GM18861 (cell line): ENCODE data around the gene DNASE1.
A peak's percentile ranks its signal among the peaks of the same experiment; 100 is the strongest.

Experiments used
- ATAC-seq: cut with Tn5 transposase; IDR thresholded peaks from one replicate; pipeline ENCODE4 v1.9.1; 2021; ENCODE audit not compliant: unreplicated experiment

DNASE1 gene

DNA sequence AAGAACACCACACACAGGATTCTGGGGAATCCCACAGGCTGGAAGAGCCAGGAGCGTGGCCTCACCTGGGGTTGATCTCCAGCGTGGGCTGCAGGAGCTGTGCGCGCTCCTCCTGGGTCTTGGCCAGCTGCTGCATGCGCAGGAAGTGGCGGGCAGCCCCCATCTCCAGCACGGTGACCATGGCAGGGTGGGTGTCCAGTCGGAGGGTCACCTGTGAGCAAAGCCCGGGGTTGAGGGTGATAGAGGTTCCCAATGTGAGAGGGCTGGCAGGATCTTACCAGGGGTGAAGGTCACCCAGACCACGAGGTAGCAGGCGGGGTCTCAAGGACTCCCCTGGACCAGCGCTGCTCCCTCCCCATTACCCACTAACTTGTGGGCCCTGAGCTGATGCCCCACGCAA lies 7.4 kb downstream of the DNASE1 start:
- ATAC-seq = no peak

DNA sequence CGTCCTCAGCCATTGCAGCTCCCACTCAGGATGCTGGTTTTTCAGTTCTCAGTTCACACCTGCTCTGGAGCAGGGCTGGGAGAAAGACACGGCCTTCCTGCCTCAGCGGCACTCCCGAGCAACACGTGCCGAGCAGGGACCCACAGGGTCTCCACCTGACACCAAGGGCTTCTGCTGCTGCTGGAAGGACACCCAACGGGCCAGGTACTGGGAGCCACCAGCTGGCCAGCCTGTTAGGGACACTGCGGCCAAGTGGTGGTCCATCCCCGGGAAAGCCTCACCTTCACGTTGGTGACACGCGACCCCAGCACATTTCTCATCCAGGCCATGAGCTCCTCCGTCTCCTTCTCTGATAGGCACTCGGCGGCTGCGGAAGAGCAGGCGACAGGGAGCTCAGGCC lies 8.1 kb downstream of the DNASE1 start:
- ATAC-seq = no peak

DNA sequence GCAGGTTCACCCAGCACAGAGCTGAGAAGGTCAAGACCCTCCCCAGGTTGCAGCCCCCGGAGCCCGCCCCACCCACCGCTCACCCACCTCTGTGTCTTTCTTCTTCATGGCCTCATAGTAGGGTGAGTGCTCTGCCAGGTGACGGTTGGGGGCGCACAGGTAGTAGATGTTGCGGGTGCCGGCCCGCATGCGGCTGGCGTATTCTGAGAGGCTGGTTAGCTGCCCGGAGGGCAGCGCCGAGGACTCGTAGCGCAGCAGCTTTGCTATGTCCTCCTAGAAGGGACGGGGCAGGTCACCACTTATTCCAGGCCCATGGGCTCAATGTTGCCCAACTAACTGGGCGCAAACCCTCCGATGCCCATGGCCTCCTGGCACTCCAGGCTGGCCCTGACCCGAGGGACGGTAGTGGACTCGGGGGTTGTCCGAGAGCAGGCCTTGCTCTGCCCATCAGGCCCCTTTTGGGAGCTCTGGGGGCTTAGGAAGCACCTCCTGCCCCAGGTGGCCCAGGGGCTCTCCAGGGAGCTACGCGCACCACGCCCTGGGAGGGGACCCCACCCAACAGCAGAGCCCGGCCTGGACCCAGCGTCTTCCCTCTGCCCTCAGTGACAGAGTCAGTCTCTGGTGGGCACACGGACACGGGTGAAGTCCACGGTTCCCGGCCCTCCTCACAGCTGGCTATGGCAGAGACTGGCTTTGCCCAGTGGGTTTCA lies 9.9 kb downstream of the DNASE1 start:
- no peak for ATAC-seq

DNA sequence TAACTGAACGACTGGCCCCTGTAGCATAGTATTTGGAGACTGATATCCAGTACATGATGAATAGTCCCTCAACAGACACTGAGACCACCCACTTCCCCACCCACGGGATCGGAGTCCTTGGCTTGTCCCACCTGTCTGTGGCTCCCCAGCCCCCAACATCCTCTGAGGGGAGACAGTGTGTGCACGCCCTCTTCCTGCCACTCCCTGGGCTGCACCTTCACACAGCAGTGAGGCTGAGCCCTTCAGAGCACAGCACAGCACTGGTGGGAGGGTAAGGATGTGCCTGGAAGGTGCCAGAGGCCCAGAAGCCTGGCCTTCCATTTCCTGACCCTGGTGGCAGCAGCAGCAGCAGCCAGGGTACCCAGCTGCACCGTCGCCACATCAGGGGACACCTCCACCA lies 11.0 kb downstream of the DNASE1 start:
- no peak for ATAC-seq

DNA sequence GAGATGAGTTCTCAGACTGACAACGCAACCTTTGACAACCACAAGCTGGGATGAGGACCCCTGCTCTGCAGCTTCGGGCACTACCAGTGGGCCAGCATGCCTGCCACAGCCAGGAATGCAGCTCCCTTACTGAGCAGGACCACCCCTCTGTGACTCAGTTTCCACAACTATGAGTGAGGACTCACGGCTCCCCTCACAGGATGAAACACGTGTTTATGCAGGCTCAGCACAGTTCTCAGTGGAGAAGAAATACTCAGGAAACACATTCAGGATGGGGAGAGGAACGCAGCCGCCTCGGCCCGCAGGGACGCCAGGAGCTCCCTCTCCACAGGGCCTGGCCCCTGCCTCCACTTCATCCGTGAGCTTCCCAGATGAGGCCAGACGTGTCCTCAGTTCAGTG lies 14.1 kb downstream of the DNASE1 start:
- ATAC-seq = no peak

DNA sequence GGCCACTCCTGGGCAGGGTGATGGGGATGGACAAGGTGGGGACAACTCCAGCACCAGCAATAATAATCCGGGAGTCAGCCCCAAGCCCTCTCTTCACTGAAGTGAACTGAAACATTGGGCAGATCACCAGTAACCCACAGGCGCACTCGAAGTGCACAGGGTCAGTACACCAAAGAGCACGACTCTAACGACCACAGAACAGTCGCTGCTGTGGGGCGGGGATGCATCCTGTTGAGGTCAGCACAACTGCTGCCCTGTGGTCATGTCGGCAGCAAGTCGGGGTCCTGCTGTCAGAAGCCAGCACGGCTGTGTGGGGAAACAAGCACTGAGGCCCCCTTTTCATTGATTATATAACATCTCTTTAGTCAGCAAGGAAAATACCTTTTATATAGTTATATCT lies 14.6 kb downstream of the DNASE1 start:
- ATAC-seq = no peak

DNA sequence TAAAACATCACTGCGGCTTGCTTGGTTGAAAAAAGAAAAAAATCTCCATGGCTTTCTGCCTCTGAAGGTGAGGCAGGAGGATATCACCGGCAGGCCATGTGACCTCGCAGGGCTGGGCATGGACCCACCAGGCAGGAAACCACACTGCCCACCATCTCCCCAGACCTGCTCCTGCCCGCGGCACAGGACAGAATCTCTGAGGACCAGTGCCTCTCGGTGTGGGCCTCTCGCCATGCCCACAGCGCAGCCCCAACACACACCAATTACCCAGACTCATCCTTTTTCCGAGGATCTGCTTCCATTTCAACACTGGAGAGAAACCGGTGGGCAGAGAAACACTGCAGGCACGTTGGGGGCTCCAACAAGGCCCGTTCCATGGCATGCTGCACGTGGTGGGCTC lies 16.2 kb downstream of the DNASE1 start:
- no peak for ATAC-seq

DNA sequence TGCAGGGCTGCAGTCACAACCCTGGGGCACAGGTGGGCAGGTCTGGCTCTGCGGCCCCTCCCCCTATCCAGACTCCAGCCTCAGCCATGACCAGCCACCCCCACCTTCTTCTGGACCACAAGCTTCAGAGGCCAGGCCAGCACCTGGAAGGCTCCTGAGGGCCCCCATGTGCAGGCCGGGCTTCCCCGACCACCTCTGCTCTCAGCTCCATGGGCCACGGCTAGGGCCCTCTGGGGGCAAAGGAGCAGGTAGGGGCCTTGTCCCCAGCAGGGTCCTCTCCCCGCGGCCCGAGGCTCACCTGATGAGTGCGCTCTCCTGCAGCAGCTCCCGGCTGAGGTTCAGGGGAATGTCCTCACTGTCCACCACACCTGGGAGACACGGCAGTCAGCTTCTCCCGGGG lies 16.9 kb downstream of the DNASE1 start:
- ATAC-seq = no peak

DNA sequence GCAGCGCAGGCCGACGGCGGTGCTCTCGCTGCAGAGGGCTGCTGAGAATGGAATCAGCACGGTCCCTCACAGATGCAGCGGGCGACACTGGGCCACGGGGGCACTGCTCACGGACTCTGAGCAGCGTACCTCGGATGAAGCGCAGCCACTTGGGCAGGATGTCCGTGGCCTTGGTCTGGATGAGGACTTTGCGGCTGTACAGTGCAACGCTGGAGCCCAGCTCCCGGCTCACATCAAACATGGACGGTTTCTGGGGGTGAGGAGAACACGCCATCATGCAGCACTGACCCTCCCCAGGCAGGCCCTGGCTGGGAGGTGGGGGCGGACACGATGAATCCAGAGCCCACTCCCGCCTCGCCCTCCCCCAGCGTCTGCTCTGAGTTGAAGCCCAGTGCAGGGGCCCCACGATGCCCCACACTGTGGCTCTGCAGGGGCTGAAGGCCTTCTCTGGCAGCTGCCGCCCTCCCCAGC lies 18.1 kb downstream of the DNASE1 start:
- ATAC-seq = no peak

DNA sequence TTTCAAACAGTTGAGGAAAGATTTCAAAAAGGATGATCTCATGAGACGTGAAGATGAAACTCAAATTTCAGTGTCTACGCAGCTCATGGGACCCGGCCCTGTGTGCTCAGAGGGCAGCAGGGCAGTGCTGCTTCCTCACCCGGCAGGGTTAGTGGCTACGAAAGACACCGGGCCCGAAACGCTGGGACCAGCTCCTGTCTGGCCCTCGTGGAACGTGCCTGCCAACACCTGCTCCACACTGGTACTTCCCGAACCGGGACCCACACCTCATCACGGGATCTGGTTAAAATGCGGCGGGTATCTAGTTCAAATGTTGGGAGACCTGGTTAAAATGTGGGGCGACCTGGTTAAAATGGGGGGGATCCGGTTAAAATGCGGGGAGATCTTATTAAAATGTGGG lies 18.7 kb downstream of the DNASE1 start:
- ATAC-seq = no peak

DNA sequence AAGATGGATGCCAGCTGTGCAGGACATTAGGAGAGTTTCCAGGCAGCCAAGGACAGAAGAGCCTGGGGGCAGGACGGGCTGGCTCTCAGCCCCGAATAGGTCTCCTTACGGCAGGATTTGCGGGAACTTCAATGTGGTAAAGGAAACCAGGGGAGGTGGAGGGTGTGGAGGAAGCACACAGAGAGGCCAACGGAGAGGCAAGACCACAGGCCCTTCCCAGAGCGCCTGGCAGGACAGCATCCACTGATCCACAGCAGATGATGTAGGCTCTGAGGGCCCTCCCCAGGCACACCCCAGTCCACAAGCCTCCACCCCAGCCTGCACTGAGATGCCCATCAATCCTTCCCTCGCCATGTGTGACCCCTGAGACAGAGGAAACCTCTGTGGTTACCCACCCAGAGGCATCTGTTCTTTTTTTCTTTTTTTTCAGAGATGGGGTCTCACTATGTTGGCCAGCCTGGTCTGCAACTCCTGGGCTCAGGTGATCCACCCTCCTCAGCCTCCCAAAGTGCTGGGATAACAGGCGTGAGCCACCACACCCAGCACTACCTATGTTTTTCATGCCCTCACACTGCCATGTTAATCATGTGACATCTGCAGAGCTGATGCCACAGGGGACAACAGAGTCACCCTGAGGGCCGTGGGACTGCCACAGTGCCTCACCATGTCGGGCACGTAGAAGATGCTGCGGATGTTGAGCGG lies 19.3 kb downstream of the DNASE1 start:
- no peak for ATAC-seq

DNA sequence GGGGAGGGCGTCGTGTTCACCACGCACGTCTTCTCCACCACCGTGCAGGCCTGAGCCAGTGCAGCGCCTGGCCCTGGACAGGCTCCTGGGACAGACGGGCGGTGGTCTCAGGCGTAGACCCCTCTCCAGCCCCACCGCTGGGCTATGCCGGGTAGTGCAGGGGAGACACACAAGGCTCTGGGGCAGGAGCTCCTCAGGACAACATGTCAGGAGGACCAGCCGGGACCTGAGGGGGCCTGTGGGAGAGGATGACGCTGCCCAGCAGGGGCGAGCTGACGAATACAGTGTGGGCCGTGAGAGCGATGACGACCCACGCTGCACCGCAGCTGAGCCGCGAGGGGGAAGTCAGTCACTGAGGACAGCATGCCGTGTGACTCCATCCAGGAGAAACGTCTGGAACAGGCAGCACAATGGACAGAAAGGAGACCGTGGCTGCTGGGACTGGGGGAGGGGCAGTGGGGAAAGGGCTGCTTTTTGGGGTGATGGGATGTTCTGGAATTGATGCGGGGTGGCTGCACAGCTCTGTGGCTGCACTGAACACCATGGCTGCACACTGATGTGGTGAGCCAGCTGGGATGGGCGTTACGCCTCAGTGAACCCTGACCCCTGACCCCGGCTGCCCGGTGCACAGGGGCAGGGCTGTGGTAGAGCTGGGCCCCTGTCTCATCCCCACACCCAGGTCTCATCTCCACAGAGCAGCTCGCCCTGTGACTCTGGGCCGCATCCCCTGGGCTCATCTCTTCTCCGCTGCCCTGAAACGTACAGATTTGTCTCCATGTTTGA lies 20.2 kb downstream of the DNASE1 start:
- ATAC-seq = no peak

DNA sequence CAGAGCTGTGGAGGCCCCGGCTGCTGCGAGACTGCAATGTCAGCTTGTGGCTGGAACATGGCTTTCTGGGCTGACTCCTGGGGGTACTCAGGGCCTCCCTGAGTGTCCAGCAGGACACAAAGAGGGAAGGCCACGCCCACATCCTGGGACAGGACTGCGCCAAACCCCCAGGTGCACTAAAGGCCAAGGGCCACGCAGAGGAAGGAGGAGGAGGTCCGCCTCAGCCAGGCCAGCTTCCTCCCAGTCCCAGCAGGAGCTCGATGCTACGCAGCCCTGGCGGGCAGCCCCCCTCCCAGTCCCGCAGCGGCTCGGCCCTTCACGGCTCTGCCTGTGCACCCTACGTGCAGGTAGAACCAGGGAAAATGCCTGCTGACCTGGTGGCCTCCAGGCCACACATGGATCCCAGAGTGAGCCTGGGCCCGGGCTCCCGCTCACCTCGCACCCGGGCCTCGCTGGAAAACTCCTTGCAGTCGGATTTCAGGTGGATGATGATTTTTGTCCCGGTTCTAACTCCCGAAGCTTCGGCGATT lies 21.2 kb downstream of the DNASE1 start:
- ATAC-seq = no peak

DNA sequence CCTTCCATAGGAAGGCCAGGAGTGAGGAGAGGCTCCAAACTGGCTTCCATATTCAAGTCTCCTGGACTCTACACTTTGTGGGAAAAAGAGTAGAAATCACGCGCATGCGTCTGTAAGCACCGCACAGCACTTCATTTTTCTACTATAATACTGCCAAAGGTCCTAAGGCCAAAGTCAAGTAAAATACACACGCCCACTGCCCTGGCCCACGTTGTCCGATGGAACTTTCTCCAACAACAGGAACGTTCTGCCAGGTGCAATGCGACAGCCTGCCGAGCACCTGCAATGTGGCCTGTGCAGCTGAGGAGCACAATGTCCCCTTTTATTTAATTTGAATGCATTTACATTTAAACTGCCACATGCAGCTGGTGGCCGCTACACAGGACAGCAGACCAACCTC lies 23.5 kb downstream of the DNASE1 start:
- no peak for ATAC-seq

DNA sequence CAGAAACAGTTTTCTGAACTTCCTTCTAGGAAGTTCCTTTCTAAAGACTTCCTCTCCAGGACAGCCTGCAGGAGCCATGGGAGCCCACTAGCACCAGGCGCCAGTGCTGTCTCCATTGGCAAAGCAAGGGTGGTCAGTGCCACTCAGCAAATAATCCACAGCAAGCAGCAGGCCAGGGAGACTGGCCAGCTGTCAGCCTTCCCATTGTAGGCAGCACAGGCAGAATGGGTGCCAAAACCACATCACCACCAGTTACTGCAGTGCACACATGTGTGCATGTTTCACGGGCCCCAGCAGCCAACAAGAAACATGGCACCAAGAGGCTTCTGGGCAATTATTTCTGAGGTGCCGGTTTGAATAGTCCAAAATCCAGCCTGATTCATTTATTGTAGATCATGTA lies 26.7 kb downstream of the DNASE1 start:
- ATAC-seq = no peak

DNA sequence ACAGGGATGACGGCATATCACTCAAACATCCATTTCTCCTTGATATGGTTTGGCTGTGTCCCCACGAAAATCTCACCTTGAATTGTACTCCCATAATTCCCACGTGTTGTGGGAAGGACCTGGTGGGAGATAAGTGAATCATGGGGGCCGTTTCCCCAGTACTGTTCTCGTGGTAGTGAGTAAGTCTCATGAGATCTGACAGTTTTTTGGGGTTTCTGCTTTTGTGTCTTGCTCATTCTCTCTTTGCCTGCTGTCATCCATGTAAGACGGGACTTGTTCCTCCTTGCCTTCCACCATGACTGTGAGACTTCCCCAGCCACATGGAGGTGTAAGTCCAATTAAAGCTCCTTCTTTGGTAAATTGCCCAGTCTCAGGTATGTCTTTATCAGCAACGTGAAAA lies 32.5 kb downstream of the DNASE1 start:
- no peak for ATAC-seq

DNA sequence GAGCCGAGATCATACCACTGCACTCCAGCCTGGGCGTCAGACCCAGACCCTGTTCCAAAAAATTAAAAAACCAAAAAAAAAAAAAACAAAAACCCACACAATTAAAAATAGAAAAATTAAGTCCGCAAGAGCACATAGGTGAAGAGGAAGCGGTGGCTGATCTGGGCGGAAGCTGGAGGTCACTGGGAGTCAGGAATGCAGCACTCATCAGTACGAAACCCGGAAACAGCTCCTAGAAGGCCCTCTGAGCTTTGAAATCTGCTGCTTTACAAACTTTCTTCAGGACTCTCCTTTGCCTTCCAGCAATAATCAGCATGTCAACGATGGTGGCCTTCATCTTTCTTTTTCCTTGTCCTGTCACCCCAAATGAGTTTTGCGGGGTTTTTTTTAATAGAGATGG lies 33.3 kb downstream of the DNASE1 start:
- no peak for ATAC-seq

DNA sequence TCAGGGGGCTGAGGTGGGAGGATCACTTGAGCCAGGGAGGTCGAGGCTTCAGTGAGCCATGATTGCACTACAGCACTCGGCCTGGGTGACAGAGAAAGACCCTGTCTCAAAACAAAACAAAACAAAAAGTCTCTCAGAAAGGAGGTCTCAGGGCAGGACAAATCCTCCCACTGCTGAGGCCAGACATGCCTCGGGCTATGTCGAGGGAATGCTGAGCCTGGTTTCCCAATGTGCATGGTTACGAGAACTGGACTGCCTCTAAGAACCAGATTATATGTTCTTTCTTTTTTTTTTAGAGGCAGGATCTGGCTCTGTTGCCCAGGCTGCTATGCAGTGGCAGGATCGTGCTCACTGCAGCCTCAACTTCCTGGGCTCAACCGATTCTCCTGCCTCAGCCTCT lies 35.2 kb downstream of the DNASE1 start:
- no peak for ATAC-seq

DNA sequence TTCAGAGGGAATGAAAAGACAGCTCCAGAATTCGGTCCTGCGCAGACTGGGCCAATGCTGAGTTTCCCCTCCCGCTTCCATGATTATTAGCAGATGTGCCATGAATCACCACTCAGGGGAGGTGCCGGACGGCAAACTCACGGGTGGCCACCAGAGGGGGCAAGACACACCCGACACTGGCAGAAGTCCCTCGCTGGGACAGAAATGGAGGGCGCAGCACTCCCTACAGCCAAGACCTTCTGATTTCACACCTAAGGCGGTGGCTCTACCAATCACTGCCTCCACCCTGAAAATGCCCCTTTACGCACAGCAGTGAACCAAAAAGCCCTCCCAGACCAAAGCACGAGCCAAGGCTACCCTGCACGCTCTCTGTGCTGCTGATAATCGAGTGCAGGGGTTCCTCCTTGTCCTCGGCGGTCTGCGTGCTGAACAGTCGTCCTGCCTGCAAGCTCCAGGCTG lies 36.0 kb downstream of the DNASE1 start:
- ATAC-seq = peak; percentile 75

DNA sequence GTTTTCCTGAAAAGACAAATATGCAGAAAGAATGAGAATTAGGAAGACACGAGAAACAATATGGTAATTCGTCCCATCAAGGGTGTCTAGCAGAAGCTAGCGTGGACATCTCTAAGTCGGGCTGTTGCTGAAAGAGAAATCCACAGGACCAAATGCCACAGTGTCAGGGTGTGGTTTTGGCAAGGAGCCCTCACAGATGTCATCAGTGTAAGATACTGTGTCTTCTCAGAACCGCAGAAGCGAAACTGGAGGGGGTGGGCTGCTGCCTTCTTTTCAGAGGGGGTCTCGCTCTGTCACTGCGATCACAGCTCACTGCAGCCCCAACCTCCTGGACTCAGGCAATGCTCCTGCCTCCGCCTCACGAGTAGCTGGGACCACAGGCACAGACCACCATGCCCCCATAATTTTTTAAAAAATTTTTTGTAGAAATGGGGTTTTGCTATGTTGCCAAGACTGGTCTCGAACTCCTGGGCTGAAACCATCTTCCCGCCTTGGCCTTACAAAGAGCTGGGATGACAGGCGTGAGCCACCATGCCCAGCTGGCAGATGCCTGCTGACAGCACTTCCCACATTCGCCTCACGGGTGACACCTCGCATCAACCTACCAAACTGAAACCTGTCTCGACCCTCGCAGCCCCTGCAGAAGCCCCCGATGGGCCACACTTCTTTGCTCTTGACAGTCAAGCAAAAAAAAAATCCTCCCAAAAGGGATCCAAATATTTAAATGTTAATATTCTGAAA lies 36.7 kb downstream of the DNASE1 start:
- no peak for ATAC-seq

DNA sequence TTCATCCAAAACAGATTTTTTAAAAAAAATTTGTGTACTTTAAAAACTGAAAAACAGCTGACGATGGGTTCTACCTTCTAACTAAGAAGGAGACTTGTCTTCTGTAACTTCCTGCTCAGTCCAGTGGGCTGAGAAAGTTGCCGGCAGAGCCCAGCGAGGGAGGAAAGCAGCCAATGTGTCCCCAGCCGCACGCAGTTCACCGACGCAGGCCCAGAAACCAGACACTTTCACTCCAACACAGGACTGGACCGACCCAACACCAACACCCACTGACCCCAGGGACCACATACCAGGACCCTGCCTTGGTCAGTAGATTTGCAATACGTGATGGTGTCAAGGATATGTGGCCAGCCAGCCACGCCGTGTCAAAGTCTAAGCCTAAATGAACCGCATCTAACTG lies 37.3 kb downstream of the DNASE1 start:
- no peak for ATAC-seq
